ENCODE results near the gene CCL26.
"Not testable (repeated sequence)": the region's sequence is repeated elsewhere in the genome, so short reads cannot be mapped to it uniquely, and the experiment has no call there.

Gene CCL26

DNA sequence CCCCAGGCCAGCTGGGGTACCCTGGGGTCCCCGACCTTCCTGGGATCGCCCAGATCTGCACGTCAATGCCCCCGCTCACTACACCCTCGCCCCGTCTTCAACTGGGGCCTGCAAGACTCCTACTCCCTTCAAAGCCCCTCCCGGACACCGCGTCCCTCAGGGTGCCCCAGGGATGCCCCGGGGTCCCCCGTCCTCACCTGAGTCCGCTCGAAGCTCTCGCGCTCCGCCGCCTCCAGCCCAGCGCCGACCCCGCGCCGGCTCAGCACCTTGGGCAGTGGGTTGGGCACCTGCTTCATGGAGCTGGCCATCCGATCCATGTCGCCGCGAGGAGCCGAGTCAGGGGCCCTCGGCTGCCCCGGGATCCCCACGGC, 33.4 kb downstream of the CCL26 start, which contains the start of gene HIP1:
TSS of gene HIP1 (minus strand) at position 338 of the 371 bp plus-strand sequence. CDS start at position 317, 21 bp downstream.
- no peak for DNase-seq

DNA sequence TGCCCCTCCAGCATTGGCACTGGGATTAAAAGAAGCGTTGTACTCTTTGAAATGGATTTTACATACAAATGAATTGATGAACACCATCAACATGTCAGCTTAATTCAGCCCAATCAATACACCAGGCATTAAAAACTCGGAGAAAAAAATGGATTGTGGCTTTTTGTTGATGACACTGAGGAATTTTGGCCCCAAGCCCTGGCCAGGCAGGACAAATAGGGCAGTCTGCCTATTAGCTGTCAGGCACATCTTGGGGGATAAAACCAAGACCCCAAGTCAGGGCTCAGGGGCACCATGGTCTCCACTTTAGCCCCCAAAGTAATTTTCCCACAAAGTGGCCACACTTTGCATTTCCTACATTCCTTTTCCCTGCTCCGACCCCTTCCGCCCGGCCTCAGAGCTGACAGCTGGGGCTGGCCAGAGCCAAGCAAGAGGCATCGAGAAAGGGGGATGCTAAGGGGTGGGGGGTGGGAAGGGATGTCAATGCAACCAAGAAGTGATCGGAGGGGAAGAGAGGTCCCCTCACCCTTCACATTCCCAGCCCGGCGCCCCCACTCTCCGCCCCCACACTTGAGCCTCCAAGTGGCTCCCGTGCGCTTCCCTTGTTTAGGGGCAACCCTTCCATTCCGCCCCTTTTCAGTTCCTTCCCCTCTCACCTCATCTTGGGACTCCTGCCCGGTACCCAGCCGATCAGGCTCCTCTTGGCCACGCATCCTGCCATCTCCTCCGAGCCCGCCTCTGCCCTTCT, 34.0 kb downstream of the CCL26 start:
- DNase-seq = no peak

DNA sequence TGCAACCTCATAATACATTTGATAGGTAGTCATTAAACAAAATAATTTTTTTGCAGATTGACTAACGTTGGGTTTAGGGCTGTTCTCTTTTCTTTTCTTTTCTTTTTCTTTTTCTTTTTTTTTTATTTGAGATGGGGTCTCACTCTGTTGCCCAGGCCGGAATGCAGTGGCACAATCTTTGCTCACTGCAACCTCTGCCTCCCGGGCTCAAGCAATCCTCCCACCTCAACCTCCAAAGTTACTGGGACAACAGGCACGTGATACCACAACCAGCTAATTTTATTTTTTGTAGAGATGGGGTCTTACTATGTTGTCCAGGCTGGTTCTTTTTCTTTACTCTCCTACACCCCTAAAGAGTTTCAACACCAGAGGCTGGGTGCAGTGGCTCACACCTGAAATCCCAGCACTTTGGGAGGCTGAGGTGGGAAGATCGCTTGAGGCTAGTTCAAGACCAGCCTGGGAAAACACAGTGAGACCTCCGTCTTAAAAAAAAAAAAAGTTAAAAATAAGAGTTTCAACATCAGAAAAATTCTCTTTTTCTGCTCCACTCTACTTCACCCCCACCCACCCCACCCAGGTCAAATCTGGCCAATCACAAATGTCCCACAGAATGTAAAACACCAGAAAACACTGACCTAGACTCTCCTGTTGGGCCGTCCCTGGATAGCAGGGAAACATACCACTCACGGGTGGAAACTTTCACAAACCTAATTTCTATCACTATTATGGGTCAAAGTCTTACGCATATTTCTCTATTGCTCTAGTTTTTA, 36.2 kb downstream of the CCL26 start:
- DNase-seq = no peak

DNA sequence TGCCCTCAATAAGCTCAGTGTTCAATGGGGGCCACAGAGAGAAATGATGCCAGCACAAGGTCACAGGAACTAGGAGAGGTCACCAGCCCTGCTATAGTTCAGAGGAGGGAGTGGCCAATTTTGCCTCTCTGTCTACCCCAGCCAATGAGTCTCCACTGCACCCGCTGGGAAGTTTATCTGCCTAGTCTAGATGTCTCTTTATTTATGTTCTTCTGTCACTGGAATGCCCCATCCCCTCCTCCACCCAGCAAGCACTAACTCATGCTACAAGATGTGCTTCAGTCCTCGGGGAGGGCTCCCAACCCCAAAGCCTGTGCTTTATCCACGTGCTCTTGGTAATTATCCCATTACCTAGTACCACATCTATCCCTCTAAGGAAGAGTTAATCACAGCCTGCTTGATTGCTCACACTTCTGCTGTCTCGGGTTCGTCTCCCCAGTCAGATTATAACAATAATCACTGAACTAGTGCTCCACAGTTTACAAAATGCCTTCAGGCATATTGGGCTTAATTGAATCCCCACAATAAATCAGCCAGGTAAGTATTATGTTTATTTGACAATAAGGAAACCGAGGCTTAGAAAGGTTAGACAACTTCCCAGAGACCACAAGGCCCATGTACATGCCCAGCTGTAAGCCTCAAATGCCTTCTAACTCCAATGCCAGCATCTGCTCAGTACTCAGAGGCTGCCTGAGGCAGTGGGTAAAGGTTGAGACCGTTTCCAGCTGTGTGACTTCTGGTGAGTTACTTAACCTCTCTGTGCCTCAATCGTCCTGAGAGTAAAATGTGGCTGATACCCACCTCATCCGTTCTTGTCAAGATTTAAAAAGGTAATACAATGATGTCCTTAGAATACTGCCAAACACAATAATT, 37.2 kb downstream of the CCL26 start:
- no peak for DNase-seq

DNA sequence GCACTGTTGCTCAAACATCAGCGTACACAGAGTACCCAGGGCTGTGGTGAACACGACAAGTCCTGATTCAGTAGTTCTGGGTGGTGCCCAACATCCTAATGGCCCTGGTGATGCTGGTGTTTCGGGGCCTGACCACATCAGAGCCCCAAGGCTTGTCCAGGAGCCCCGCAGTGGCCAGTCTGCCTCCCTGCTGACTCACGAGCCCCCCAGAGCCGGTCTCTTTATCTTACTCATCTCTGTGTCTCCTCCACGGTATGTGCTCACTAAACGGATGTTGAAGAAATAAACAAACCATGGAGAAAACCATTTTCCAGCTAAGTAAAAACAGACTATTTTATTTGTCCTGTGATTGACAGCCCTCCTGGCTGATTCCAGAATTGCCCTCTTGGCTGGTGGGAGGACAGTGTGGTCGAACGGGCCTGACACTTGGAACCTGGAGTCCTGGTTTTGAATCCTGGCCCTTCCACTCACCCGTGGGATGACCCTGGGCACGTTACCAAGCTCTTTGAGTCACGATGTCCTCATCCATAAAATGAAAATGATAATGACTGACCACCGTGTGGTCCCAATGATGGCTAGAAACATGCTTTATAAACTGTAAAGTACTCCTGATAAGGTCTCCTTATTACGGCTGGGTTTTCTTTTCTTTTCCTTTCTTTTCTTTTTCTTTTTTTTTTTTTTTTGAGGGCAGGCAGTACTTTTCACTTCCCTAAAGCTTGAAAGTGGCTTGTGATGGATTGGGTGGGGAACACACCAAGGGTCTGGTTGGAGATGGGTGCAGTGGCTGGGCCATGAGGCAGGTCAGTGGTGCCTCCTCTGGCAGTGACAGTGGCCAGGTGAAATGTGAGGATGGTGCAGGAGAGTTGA, 39.0 kb downstream of the CCL26 start:
- DNase-seq = no peak

DNA sequence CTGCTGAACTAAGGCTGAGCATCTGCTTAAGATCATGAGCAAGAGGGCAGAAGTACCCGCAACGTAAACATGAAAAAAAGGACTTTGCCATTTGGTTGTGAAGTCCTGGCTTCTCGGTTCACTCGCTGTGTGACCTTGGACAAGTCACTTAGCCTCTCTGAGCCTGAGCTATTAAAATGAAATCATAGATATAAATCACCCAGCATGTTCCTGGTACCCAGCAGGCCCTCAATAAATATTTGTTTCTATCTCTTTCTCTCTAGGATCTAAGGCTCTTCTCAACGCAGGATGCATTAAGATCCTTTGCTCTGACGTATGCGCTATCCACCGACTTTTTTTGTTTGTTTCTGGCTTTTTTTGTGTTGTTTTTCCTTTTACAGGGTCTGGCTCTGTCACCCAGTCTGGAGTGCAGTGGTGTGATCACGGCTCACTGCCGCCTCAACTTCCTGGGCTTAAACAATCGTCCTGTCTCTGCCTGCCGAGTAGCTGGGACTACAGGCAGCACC, 39.9 kb downstream of the CCL26 start:
- no peak for DNase-seq

DNA sequence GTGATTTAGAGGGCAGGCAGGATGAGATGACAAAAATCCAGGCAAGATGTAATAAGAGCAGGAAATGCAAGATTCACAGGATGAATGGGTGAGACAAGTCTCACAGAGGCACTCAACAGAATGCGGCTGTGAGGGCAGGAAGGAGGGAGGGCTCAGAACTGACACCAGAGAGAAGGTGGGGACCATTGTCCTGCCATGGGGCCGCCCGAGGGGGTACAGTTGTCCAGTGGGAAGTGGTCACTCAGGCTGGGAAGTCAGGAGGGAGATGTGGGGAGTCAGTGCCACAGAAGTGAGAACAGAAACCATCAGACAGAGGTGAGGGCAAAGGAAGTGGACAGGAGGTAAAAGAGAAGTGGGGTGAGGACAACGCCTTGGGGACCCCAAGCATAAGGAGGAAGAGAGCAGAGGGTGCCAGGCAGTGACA, 42.1 kb downstream of the CCL26 start:
- no peak for DNase-seq

DNA sequence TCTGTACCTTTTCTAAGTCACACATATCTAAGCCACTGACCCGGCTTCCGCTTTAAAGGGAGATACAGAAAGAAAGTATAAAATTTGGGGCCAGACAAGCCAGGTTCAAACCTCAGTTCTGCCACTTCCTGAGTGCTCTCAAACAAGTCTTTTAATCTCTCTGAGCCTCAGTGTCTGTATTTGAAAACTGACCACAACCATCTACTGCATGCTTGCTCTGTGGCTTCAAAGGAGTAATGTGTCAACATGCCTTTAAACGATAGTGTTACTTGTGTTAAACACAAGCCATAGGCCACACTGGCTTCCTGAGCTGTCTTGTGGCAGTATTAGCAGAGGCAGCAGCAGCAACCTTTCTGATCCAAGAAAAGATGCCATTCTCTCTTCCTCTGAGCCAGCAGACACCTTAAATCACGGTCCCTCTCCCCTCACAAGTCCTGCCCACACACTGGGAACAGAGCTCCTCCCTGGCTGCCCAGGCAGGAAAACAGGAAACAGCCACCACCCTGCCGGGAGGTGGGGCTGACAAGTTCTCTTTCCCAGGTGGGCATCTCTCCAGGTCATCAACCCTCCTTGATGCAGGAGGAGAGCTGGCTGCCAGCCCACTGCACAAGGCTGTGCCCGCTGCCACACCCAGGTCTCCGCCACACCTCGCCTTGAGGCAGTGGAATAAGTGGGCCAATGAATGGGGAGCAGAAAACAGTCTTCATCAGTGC, 44.0 kb downstream of the CCL26 start:
- DNase-seq = no peak

DNA sequence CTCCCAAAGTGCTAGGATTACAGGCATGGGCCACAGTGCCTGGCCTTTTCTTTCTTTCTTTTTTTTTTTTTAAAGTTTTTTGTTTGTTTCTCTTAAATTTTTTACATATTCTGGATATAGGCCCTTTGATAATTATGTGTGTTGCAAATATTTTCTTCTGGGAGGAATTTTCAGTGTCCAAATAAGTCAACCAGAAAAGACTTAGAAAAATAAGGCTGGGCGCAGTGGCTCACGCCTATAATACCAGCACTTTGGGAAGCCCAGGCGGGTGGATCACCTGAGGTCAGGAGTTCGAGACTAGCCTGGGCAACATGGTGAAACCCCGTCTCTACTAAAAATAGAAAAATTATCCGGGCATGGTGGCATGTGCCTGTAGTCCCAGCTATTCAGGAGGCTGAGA, 44.7 kb downstream of the CCL26 start:
- DNase-seq = not testable (repeated sequence)

DNA sequence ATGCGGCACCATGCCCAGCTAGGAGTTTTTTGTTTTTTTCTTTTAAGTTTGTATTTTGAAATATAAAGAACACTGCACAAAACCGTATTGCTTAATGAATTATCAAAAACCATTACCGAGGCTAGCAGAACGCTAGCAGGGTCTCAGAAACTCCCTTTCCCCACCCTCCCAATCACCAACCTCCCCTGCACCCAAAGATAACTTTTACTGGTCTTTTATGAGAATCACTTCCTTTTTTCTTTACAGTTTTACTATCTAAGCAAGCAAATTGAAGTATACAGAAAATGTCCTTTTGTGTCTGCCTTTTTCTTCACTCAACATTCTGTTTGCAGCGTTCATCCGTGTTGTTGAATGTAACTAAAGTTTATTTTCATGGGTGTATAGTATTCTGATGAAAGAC, 46.7 kb downstream of the CCL26 start:
- no peak for DNase-seq

DNA sequence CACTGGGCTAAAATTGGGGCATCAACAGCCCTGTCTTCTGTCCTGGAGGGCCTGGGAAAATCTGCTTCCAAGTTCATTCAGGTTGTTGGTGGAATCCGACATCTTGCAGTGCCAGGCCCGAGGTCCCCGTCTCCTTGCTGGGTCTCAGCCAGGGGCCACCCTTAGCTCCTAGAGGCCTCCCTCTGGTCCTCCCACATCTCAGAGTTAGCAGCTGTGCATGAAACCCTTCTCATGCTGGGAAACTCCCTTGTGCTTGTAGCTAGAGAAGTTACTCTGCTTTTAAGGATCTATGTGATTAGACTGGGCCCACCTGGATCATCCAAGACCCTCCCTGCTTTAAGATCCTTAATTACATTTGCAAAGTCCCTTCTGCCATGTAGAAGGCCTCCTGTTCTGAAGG, 48.6 kb downstream of the CCL26 start:
- no peak for DNase-seq

DNA sequence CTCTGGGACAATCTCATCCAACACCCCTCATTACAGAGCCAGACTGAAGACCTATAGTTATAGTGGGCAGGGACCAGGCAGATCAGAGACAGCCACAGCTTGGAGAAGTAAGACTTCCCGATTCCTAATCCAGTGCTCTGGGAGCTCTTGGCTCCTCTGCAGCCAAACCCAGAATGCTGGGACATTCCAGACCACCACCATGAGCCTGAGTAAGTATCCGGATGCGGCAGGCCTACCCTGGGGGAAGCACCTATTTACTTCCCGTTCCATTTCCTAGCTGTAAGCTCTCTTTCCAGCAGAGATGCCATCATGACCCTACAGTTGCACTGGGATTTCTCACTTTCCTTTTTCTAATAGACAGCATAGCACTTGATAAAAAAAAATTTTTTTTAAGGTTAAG, 49.6 kb downstream of the CCL26 start:
- DNase-seq = no peak

DNA sequence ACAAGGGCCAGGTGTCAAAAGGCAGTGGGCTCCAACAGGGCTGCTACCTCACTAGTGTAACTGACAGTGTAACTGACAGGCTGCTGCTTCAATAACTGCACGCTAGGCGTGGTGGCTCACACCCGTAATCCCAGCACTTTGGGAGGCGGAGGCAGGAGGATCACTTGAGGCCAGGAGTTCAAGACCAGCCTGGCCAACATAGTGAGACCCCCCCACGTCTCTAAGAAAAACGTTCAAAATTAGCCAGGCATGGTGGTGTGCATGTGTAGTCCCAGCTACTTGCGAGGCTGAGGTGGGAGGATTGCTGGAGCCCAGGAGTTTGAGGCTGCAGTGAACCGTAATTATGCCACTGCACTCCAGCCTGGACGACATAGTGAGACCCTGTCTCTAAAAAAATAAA, 50.1 kb downstream of the CCL26 start:
- DNase-seq = not testable (repeated sequence)

DNA sequence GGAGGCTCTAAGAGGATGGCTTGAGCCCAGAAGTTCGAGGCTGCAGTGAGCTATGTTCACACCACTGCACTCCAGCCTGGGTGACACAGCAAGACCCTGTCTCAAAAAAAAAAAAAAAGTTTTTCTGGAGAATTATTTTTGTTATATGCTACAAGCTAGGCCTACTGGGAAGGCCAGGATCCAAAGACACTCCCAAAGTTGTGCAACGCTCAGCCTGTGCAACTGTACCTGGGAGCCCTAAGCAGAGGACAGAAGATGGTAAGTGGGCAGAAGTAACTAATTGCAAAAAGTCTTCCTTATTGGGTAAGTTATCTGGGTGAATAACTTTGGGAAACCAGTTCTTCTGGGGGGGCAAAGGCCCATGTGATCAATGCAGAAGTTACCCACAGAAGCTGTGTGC, 50.6 kb downstream of the CCL26 start:
- DNase-seq = no peak

DNA sequence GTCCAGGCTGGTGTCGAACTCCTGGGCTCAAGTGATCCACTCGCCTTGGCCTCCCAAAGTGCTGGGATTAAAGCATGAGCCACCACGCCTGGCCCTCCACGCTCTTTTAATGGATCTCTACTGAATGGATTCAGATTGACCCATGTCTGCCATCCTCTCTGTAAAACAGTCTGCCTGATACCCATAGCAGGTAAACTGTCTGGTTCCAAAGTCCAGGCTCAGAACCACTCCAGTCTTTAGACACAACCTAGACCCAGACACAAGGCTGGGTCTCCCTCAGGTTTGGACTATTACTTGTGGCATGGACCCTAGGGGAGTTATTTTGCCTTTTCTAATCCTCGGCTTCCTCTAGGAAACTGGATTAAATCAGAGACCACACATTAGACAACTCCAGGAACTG, 52.4 kb downstream of the CCL26 start:
- no peak for DNase-seq

Measured in activated T-cell treated with anti-CD3 and anti-CD28 coated beads for 4 hours (primary cell).